GM23338 (cell line): ENCODE measurements around the gene SLC66A2. TPM values are rescaled to one million over a fixed set of nuclear protein-coding genes. Genes with fewer than 3 reads are reported as not detected.

Experiments
- ATAC-seq: fragments of 200-7000 bp; cut with Tn5 transposase; 3 replicates; pipeline ENCODE4 v1.9.1; 2020
- DNase-seq: peaks from one replicate; pipeline ENCODE4 v3.0.0-alpha.2; 2015; ENCODE audit warnings: low spot score
- H2AFZ ChIP-seq: fragments of 200-600 bp; sonication (generic); 2 replicates; pipeline ENCODE4 v1.8.0; 2016; ENCODE audit warnings: antibody characterized with exemption, mild to moderate bottlenecking, moderate library complexity
- H3F3A ChIP-seq: fragments of 200-600 bp; sonication (generic); replicated peaks from 2 replicates; pipeline ENCODE4 v1.8.0; 2017; ENCODE audit warnings: antibody characterized with exemption, mixed run types, low read depth
- H3K27ac ChIP-seq: fragments of 200-600 bp; sonication (generic); 2 replicates; pipeline ENCODE4 v1.6.1; 2016; ENCODE audit warnings: low read depth
- H3K27me3 ChIP-seq: fragments of 200-600 bp; sonication (generic); 2 replicates; pipeline ENCODE4 v1.8.0; 2016; ENCODE audit warnings: mild to moderate bottlenecking, mixed run types, moderate library complexity; ENCODE audit not compliant: insufficient read depth
- H3K36me3 ChIP-seq: fragments of 200-600 bp; sonication (generic); 2 replicates; pipeline ENCODE4 v1.8.0; 2016; ENCODE audit warnings: mild to moderate bottlenecking; ENCODE audit not compliant: insufficient read depth
- H3K4me1 ChIP-seq: fragments of 200-600 bp; sonication (generic); 2 replicates; pipeline ENCODE4 v1.8.0; 2016; ENCODE audit warnings: mild to moderate bottlenecking, moderate library complexity; ENCODE audit not compliant: insufficient read depth
- H3K4me2 ChIP-seq: fragments of 200-600 bp; sonication (generic); 2 replicates; pipeline ENCODE4 v1.7.1; 2017; ENCODE audit warnings: mixed run types
- H3K4me3 ChIP-seq: fragments of 200-600 bp; sonication (generic); 2 replicates; pipeline ENCODE4 v1.6.1; 2016; ENCODE audit warnings: mixed run types
- H3K79me2 ChIP-seq: fragments of 200-600 bp; sonication (generic); replicated peaks from 2 replicates; pipeline ENCODE4 v1.8.0; 2017; ENCODE audit warnings: mild to moderate bottlenecking; ENCODE audit not compliant: insufficient read depth
- H3K9me2 ChIP-seq: fragments of 200-600 bp; sonication (generic); 2 replicates; pipeline ENCODE4 v1.8.0; 2017; ENCODE audit not compliant: insufficient read depth
- H4K20me1 ChIP-seq: fragments of 200-600 bp; sonication (generic); replicated peaks from 2 replicates; pipeline ENCODE4 v1.8.0; 2017; ENCODE audit warnings: mild to moderate bottlenecking; ENCODE audit not compliant: insufficient read depth
- H3K27ac Mint-ChIP-seq: 2 replicates; pipeline ENCODE4 v1.8.0; 2020; ENCODE audit warnings: inconsistent platforms, mild to moderate bottlenecking, moderate library complexity, mixed read lengths
- H3K27me3 Mint-ChIP-seq: 3 replicates; pipeline ENCODE4 v1.8.0; 2022; ENCODE audit warnings: low read depth, mild to moderate bottlenecking, moderate library complexity, mixed read lengths, inconsistent platforms; ENCODE audit not compliant: insufficient read depth, poor library complexity
- H3K36me3 Mint-ChIP-seq: 3 replicates; pipeline ENCODE4 v1.8.0; 2021; ENCODE audit warnings: low read depth, mild to moderate bottlenecking, inconsistent platforms, moderate library complexity, mixed read lengths
- H3K4me1 Mint-ChIP-seq: 3 replicates; pipeline ENCODE4 v1.8.0; 2020; ENCODE audit warnings: mild to moderate bottlenecking, inconsistent platforms, mixed read lengths
- H3K4me3 Mint-ChIP-seq: 3 replicates; pipeline ENCODE4 v1.8.0; 2021; ENCODE audit warnings: moderate library complexity, mild to moderate bottlenecking, inconsistent platforms, mixed read lengths
- H3K9me3 Mint-ChIP-seq: 3 replicates; pipeline ENCODE4 v1.8.0; 2020; ENCODE audit warnings: moderate library complexity, mild to moderate bottlenecking, inconsistent platforms, mixed read lengths
- CREB1 ChIP-seq: fragments of 250-450 bp; sonication (Bioruptor Pico); IDR thresholded peaks from 2 replicates; pipeline ENCODE4 v1.5.0; 2020; ENCODE audit warnings: low read depth, mild to moderate bottlenecking, moderate library complexity
- EZH2 ChIP-seq: fragments of 200-600 bp; sonication (generic); IDR thresholded peaks from one replicate; pipeline ENCODE4 v1.8.0; 2017; ENCODE audit warnings: antibody characterized with exemption, mild to moderate bottlenecking, low read depth; ENCODE audit not compliant: unreplicated experiment
- EZH2phosphoT487 ChIP-seq: fragments of 200-600 bp; sonication (generic); IDR thresholded peaks from one replicate; pipeline ENCODE4 v1.8.1; 2018; ENCODE audit warnings: antibody characterized with exemption; ENCODE audit not compliant: unreplicated experiment
- JUNB ChIP-seq: IDR thresholded peaks from one replicate; pipeline ENCODE4 v1.6.1; 2016; ENCODE audit warnings: antibody characterized with exemption; ENCODE audit not compliant: unreplicated experiment
- NANOG ChIP-seq: IDR thresholded peaks from 2 replicates; pipeline ENCODE4 v1.6.1; 2016; ENCODE audit warnings: antibody characterized with exemption, borderline replicate concordance
- POLR2AphosphoS5 ChIP-seq: IDR thresholded peaks from 2 replicates; pipeline ENCODE4 v1.6.1; 2016; ENCODE audit warnings: antibody characterized with exemption, low read depth
- REST ChIP-seq: IDR thresholded peaks from one replicate; pipeline ENCODE4 v1.6.1; 2018; ENCODE audit warnings: antibody characterized with exemption; ENCODE audit not compliant: unreplicated experiment
- STAT1 ChIP-seq: IDR thresholded peaks from one replicate; pipeline ENCODE4 v1.6.1; 2016; ENCODE audit warnings: antibody characterized with exemption; ENCODE audit not compliant: unreplicated experiment
- ZNF331 ChIP-seq: fragments of 250-450 bp; sonication (Bioruptor Pico); IDR thresholded peaks from 2 replicates; pipeline ENCODE4 v1.5.0; 2020; ENCODE audit warnings: low read depth, mild to moderate bottlenecking, moderate library complexity
- ZNF462 ChIP-seq: fragments of 250-450 bp; sonication (Bioruptor Pico); IDR thresholded peaks from 2 replicates; pipeline ENCODE4 v1.5.0; 2020; ENCODE audit warnings: mild to moderate bottlenecking, moderate library complexity
- polyA plus RNA-seq: library from polyadenylated mRNA; unstranded; fragments of >200 nt; fragmentation: Nextera tagmentation; extraction: Ambion mirVana; gene quantifications from 2 replicates; pipeline ENCODE4 v1.2.1, GENCODE V29; 2016
- total RNA-seq: library from RNA; depleted of rRNA; stranded (reverse); fragments of >200 nt; shearing (Covaris generic); gene quantifications from 2 replicates; pipeline ENCODE4 v1.2.3, GENCODE V29; 2014
- TF ChIP-seq, protein P1 (sequence below): IDR thresholded peaks from 2 replicates; pipeline ENCODE4 v1.6.1; 2016; ENCODE audit warnings: antibody characterized with exemption

The SLC66A2 gene
- total and polyA plus RNA-seq, 2 experiments from 2014 or later = 4.0 to 18.1 TPM

- H3K27me3 ChIP-seq = no peaks in the 10 kb centered on the region
- Mint-ChIP-seq H3K27ac (no peak overlapping the region), H3K4me1 (peaks cover 13% of the 10 kb centered on the region), H3K27me3 (peaks cover 7% of the 10 kb centered on the region), H3K4me3 (no peak overlapping the region), H3K36me3 (peaks cover 25% of the 10 kb centered on the region), H3K9me3 (peaks cover 27% of the 10 kb centered on the region)
- no peak overlapping the region for H3K4me2 ChIP-seq
- ATAC-seq (no peak), DNase-seq (no peak)
- H3K9me2 ChIP-seq = no peaks in the 10 kb centered on the region
- peaks cover 4% of the 10 kb centered on the region; the same call in 1 of the 2 replicates for H3K36me3 ChIP-seq
- H3K79me2 ChIP-seq = peaks cover 12% of the 10 kb centered on the region
- no peaks in the 10 kb centered on the region for H3F3A ChIP-seq
- H4K20me1 ChIP-seq = no peaks in the 10 kb centered on the region
- no peak overlapping the region for H2AFZ ChIP-seq
- H3K4me3 ChIP-seq = no peak overlapping the region
- TF ChIP-seq EZH2phosphoT487 (no peak), STAT1 (no peak), POLR2AphosphoS5 (no peak), ZNF462 (CRISPR knock-in tag) (no peak), ZNF331 (CRISPR knock-in tag) (no peak), REST (no peak), NANOG (no peak), CREB1 (CRISPR knock-in tag) (no peak), EZH2 (no peak), JUNB (no peak)
- TF ChIP-seq, protein P1, sequence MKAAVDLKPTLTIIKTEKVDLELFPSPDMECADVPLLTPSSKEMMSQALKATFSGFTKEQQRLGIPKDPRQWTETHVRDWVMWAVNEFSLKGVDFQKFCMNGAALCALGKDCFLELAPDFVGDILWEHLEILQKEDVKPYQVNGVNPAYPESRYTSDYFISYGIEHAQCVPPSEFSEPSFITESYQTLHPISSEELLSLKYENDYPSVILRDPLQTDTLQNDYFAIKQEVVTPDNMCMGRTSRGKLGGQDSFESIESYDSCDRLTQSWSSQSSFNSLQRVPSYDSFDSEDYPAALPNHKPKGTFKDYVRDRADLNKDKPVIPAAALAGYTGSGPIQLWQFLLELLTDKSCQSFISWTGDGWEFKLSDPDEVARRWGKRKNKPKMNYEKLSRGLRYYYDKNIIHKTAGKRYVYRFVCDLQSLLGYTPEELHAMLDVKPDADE = no peak
- H3K4me1 ChIP-seq = no peaks in the 10 kb centered on the region
- no peak overlapping the region for H3K27ac ChIP-seq
Observed at GRCh38 chr18:79928563-79928960, 22.9 kb downstream of the SLC66A2 start.
